ENCODE results near the gene DNAJB7. TPM values are rescaled to one million over a fixed set of nuclear protein-coding genes. Genes with fewer than 3 reads are reported as not detected.
A peak's percentile ranks its signal among the peaks of the same experiment; 100 is the strongest.
"Not testable (repeated sequence)": the region's sequence is repeated elsewhere in the genome, so short reads cannot be mapped to it uniquely, and the experiment has no call there.

DNAJB7 gene
- total RNA-seq, 1 experiment from 2014 or later: not detected

- no peak for DNase-seq (ENCODE audit: low read depth)
Measured at GRCh38 chr22:40844951-40845350, 17.0 kb downstream of the DNAJB7 start.

GRCh38 chr22:40838486-40838885 lies 23.4 kb downstream of the DNAJB7 start:
- no peak for DNase-seq (ENCODE audit: low read depth)

GRCh38 chr22:40834619-40835018 lies 27.3 kb downstream of the DNAJB7 start:
- no peak for DNase-seq (ENCODE audit: low read depth)

- DNase-seq (ENCODE audit: low read depth): no peak
Measured at GRCh38 chr22:40829131-40829530, 32.8 kb downstream of the DNAJB7 start.

- DNase-seq (ENCODE audit: low read depth): no peak
Measured at GRCh38 chr22:40826984-40827741, 34.8 kb downstream of the DNAJB7 start.

- not testable (repeated sequence) for DNase-seq (ENCODE audit: low read depth)
Measured at GRCh38 chr22:40826292-40826691, 35.6 kb downstream of the DNAJB7 start.

GRCh38 chr22:40823426-40823825 lies 38.5 kb downstream of the DNAJB7 start:
- no peak for DNase-seq (ENCODE audit: low read depth)

- DNase-seq (ENCODE audit: low read depth): no peak
Measured at GRCh38 chr22:40819599-40820140, 42.2 kb downstream of the DNAJB7 start.

- peak; percentile 91 for DNase-seq (ENCODE audit: low read depth)
Measured at GRCh38 chr22:40818747-40819598, 42.9 kb downstream of the DNAJB7 start, which contains the start of gene SLC25A17. Gene SLC25A17 (minus strand): TSS chr22:40819346. CDS start chr22:40819248, 98 bp downstream.

GRCh38 chr22:40818192-40818746 lies 43.6 kb downstream of the DNAJB7 start:
- no peak for DNase-seq (ENCODE audit: low read depth)

- DNase-seq (ENCODE audit: low read depth): no peak
Measured at GRCh38 chr22:40817737-40818136, 44.2 kb downstream of the DNAJB7 start.

- DNase-seq (ENCODE audit: low read depth): no peak
Measured at GRCh38 chr22:40813912-40814315, 48.0 kb downstream of the DNAJB7 start.

Other genes with a start within 250 kb of the DNAJB7 start
- 57.0 and 82.1 TPM in 2 replicates for gene MRTFA, start 225.4 kb downstream of the DNAJB7 start, total RNA-seq (2014; rRNA removed; shearing (Covaris generic))
- not detected in 2 replicates for gene MCHR1, start 182.6 kb downstream of the DNAJB7 start, total RNA-seq (2014; rRNA removed; shearing (Covaris generic))
- 37.1 and 39.6 TPM in 2 replicates for gene SLC25A17, start 42.8 kb downstream of the DNAJB7 start, total RNA-seq (2014; rRNA removed; shearing (Covaris generic))
- gene ST13, start 5.5 kb downstream of the DNAJB7 start, total RNA-seq (2014; rRNA removed; shearing (Covaris generic)): 178 and 273 TPM in 2 replicates
- gene XPNPEP3, start 5.0 kb downstream of the DNAJB7 start, total RNA-seq (2014; rRNA removed; shearing (Covaris generic)): 10.4 and 12.5 TPM in 2 replicates
- gene RBX1, start 89.3 kb upstream of the DNAJB7 start, total RNA-seq (2014; rRNA removed; shearing (Covaris generic)): 88.6 and 91.9 TPM in 2 replicates
- 21.7 and 40.4 TPM in 2 replicates for gene EP300, start 230.5 kb upstream of the DNAJB7 start, total RNA-seq (2014; rRNA removed; shearing (Covaris generic))